Ectodermal cell (in vitro differentiated cells): Measurements from ENCODE around the gene MRTFB.

ENCODE experiments used
- H3K27ac ChIP-seq: 2 replicates; pipeline ENCODE4 v1.7.0; 2013; ENCODE audit warnings: mild to moderate bottlenecking, low read depth, low read length; ENCODE audit not compliant: insufficient read depth, poor library complexity, severe bottlenecking
- H3K27me3 ChIP-seq: 2 replicates; pipeline ENCODE4 v1.7.0; 2013; ENCODE audit warnings: mild to moderate bottlenecking, low read length; ENCODE audit not compliant: insufficient read depth, control insufficient read depth, poor library complexity, severe bottlenecking
- H3K36me3 ChIP-seq: one replicate; pipeline ENCODE4 v1.7.0; 2013; ENCODE audit warnings: low read length; ENCODE audit not compliant: control insufficient read depth, insufficient read depth
- H3K4me1 ChIP-seq: one replicate; pipeline ENCODE4 v1.7.0; 2013; ENCODE audit warnings: low read length; ENCODE audit not compliant: control insufficient read depth, insufficient read depth
- H3K4me3 ChIP-seq: 2 replicates; pipeline ENCODE4 v1.7.0; 2013; ENCODE audit warnings: low read depth, low read length, control low read depth; ENCODE audit not compliant: insufficient read depth
- H3K9me3 ChIP-seq: 2 replicates; pipeline ENCODE4 v1.7.0; 2013; ENCODE audit warnings: mild to moderate bottlenecking, low read length, moderate library complexity; ENCODE audit not compliant: control insufficient read depth
- WGBS, 2 experiments: methylation state at CpG; one replicate each; pipeline ENCODE4 v1.1.7; 2013; ENCODE audit warnings: missing lambda C conversion rate in 2 of 2; 5-methylcytosine and 5-hydroxymethylcytosine counted together

MRTFB gene

GRCh38 chr16:14087590-14088154 lies 16.6 kb downstream of the MRTFB start:
- H3K9me3 ChIP-seq: no peaks in the 10 kb centered on the region
- H3K36me3 ChIP-seq: peaks cover 2% of the 10 kb centered on the region
- H3K27ac ChIP-seq: no peak overlapping the region
- no peaks in the 10 kb centered on the region for H3K4me1 ChIP-seq
- WGBS, 2 experiments: 92 to 98% methylated on average over 2 to 3 of the region's 3 CpGs
- H3K4me3 ChIP-seq: no peak overlapping the region
- H3K27me3 ChIP-seq: no peaks in the 10 kb centered on the region

- no peak overlapping the region for H3K27ac ChIP-seq
- peaks cover 2% of the 10 kb centered on the region for H3K36me3 ChIP-seq
- no peaks in the 10 kb centered on the region for H3K9me3 ChIP-seq
- no peaks in the 10 kb centered on the region for H3K27me3 ChIP-seq
- no peaks in the 10 kb centered on the region for H3K4me1 ChIP-seq
- WGBS, 2 experiments: 93 to 95% methylated on average over 6 of the region's 6 CpGs
- H3K4me3 ChIP-seq: no peak overlapping the region
Measured at GRCh38 chr16:14088155-14088753, 17.1 kb downstream of the MRTFB start.

DNA sequence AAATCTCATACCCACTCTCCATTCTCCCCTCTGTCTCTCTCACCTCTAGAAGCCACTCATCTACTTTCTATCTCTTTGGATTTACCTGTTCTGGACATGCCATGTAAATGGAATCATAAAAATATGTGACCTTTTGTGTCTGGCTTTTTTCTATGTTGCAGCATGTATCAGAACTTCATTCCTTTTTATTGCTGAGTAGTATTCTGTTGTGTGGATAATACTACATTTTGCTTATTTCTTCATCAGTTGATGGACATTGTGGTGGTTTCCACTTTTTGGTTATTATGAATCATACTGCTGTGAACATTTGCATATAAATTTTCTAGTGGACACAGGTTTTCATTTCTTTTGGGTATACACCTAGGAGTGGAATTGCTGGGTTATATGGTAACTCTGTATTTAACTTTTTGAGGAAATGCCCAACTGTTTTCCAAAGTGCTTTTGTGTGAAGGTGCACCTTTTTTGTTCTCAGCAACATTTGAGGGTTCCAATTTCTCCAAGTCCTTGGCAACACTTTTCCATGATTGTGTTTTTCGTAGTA lies 18.2 kb downstream of the MRTFB start:
- Histone ChIP-seq H3K4me3 (no peak overlapping the region), H3K36me3 (no peaks in the 10 kb centered on the region), H3K27me3 (no peaks in the 10 kb centered on the region), H3K9me3 (no peaks in the 10 kb centered on the region), H3K27ac (no peak overlapping the region), H3K4me1 (no peaks in the 10 kb centered on the region)
- 80% methylated on average over 1 of the region's 1 CpG; no CpG with 5 or more reads in 1 of the 2 experiments for WGBS, 2 experiments

DNA sequence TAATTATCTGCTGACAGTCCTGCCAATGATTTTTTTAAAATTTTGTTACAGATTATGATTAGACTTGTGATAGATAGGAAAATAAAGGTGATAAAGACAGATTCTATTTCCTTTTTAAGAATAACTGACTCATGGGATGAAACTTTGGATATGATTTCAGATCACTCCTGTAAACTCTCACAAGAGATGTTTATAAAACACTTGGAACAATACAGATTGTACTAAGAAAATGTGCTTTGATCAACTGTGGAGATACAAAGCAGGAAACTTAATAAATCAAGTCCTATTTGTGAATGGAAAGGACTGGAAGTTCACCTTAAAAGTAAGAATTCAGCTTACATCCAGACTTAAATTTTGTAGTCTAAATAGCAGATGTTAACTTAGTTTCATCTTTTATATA lies 21.4 kb downstream of the MRTFB start:
- Histone ChIP-seq H3K27me3 (no peaks in the 10 kb centered on the region), H3K27ac (no peak overlapping the region), H3K9me3 (no peaks in the 10 kb centered on the region), H3K4me3 (no peak overlapping the region), H3K36me3 (no peaks in the 10 kb centered on the region), H3K4me1 (peaks cover 7% of the 10 kb centered on the region)

GRCh38 chr16:14095883-14096551 lies 24.9 kb downstream of the MRTFB start:
- Histone ChIP-seq H3K9me3 (no peaks in the 10 kb centered on the region), H3K27me3 (no peaks in the 10 kb centered on the region), H3K36me3 (no peaks in the 10 kb centered on the region), H3K4me1 (peaks cover 13% of the 10 kb centered on the region), H3K27ac (peak overlapping the region; percentile 27), H3K4me3 (no peak overlapping the region)
- 87 to 92% methylated on average over 9 of the region's 9 CpGs for WGBS, 2 experiments

DNA sequence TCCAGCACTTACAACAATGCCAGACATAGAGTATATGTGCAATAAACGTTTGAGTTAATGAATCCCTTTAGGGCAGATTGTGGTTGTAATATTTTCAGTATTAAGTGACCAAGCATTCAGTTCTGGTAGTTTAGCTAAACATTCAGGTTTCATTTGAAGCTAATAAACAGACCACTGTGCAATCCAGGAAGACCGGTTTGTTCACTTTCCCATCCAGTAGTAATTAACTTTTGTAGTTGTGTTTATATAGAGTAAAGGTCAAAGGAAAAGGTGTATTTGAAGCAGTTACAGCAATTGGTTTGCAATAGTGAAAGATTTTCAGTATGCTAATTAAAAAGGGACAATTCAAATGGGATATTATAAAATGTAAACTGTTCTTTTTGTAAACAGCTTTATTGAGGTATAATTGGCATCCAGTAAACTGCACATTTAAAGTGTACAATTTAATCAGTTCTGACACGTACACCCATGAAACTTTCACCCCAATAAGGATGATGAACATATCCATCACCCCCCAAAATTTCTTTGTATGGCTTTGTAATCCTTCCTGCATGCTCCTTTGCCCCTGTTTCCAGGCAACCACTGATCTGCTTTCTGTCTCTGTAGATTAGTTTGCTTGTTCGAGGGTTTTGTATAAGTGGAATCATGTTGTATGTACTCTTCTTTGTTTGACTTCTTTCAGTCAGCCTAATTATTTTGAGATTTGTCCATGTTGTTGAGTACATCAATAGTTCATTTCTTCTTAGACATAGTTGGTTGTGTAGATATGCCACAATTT lies 26.3 kb downstream of the MRTFB start:
- no peaks in the 10 kb centered on the region for H3K27me3 ChIP-seq
- 81 to 88% methylated on average over 4 of the region's 4 CpGs for whole genome bisulfite sequencing, 2 experiments
- H3K4me3 ChIP-seq: no peak overlapping the region
- H3K9me3 ChIP-seq: no peaks in the 10 kb centered on the region
- H3K36me3 ChIP-seq: no peaks in the 10 kb centered on the region
- peaks cover 13% of the 10 kb centered on the region for H3K4me1 ChIP-seq
- H3K27ac ChIP-seq: no peak overlapping the region

DNA sequence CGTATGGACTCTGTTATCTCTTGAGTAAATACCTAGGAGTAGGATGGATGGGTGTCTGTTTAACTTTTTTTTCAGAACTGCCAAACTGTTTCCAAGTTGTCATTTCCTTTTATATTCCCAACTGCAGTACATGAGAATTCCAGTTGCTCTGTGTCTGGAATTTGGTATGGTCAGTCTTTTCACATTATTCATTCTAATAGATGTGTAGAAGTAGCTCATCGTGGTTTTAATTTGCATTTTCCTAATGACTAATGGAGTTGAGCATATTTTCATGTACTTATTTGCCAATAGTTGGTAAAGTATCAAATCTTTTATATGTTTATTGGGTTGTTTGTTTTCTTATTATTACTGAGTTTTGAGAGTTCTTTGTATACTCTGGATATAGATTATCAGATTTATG lies 27.0 kb downstream of the MRTFB start:
- H3K4me1 ChIP-seq: peaks cover 13% of the 10 kb centered on the region
- 100% methylated on average over 1 to 2 of the region's 2 CpGs for WGBS, 2 experiments

GRCh38 chr16:14100825-14101224 lies 29.7 kb downstream of the MRTFB start:
- no peaks in the 10 kb centered on the region for H3K27me3 ChIP-seq
- H3K27ac ChIP-seq: no peak overlapping the region
- H3K36me3 ChIP-seq: no peaks in the 10 kb centered on the region
- H3K4me1 ChIP-seq: peaks cover 13% of the 10 kb centered on the region
- no peak overlapping the region for H3K4me3 ChIP-seq
- WGBS, 2 experiments: 81 to 93% methylated on average over 2 of the region's 2 CpGs
- H3K9me3 ChIP-seq: no peaks in the 10 kb centered on the region

More for the DNA sequence above, 27.0 kb downstream of the MRTFB start:
- no peaks in the 10 kb centered on the region for H3K27me3 ChIP-seq
- no peak overlapping the region for H3K27ac ChIP-seq
- H3K36me3 ChIP-seq: no peaks in the 10 kb centered on the region
- H3K9me3 ChIP-seq: no peaks in the 10 kb centered on the region
- no peak overlapping the region for H3K4me3 ChIP-seq

DNA sequence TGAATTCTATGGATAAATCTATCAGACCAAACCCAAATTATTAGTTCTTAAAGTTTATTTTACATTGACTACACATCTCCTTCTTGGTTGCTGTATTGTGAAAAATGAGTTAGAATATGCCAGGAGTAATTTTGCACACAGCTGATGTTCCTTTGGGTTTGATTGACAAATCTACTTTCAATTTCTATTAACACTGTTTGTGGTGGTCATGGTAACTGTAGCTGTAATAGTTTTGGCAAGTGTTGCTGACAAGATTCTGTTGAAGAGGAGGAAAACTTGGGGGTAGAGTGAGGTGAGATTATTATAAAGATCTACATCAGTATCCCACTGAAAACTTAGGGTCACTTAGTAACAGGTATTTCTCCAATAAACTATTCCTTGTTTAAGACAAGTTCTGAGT lies 30.3 kb downstream of the MRTFB start:
- no peaks in the 10 kb centered on the region for H3K9me3 ChIP-seq
- H3K27me3 ChIP-seq: no peaks in the 10 kb centered on the region
- H3K4me1 ChIP-seq: peaks cover 13% of the 10 kb centered on the region
- H3K4me3 ChIP-seq: no peak overlapping the region
- H3K36me3 ChIP-seq: no peaks in the 10 kb centered on the region
- no peak overlapping the region for H3K27ac ChIP-seq
